ENCODE measurements around the gene ADAMTSL4.
"Not testable (repeated sequence)": the region's sequence is repeated elsewhere in the genome, so short reads cannot be mapped to it uniquely, and the experiment has no call there.

The ADAMTSL4 gene

GRCh38 chr1:150555971-150556865 lies 7.0 kb downstream of the ADAMTSL4 start:
- DNase-seq, result peak; percentile 0

- no peak for DNase-seq
These were observed 7.9 kb downstream of the ADAMTSL4 start for GRCh38 chr1:150557065-150557600.

GRCh38 chr1:150557813-150558212 lies 8.6 kb downstream of the ADAMTSL4 start:
- DNase-seq, result peak; percentile 1

- DNase-seq, result peak; percentile 1
These were observed 9.1 kb downstream of the ADAMTSL4 start for GRCh38 chr1:150558303-150558704.

- DNase-seq, result peak; percentile 2
These were observed 9.8 kb downstream of the ADAMTSL4 start for GRCh38 chr1:150558761-150559655.

- DNase-seq, result no peak
These were observed 10.4 kb downstream of the ADAMTSL4 start for GRCh38 chr1:150559656-150560010.

- DNase-seq, result peak; percentile 7
These were observed 10.8 kb downstream of the ADAMTSL4 start for GRCh38 chr1:150560011-150560438.

GRCh38 chr1:150560576-150561253 lies 11.5 kb downstream of the ADAMTSL4 start:
- DNase-seq, result peak; percentile 1

GRCh38 chr1:150561254-150561973 lies 12.2 kb downstream of the ADAMTSL4 start:
- peak; percentile 98 for DNase-seq

GRCh38 chr1:150561974-150562445 lies 12.8 kb downstream of the ADAMTSL4 start:
- DNase-seq, result peak; percentile 92

GRCh38 chr1:150562446-150563339 lies 13.5 kb downstream of the ADAMTSL4 start:
- peak; percentile 1 for DNase-seq

- DNase-seq, result peak; percentile 95
These were observed 14.3 kb downstream of the ADAMTSL4 start for GRCh38 chr1:150563340-150564038.

- DNase-seq, result peak; percentile 74
These were observed 15.1 kb downstream of the ADAMTSL4 start for GRCh38 chr1:150564051-150564991.

- not testable (repeated sequence) for DNase-seq
These were observed 16.2 kb downstream of the ADAMTSL4 start for GRCh38 chr1:150565240-150565991.

GRCh38 chr1:150566589-150567340 lies 17.6 kb downstream of the ADAMTSL4 start:
- DNase-seq, result no peak

GRCh38 chr1:150567341-150567716 lies 18.1 kb downstream of the ADAMTSL4 start:
- DNase-seq, result no peak
